WTC11 (cell line): ENCODE data around the gene KCTD1. TPM values are rescaled to one million over a fixed set of nuclear protein-coding genes. Genes with fewer than 3 reads are reported as not detected.

Experiments used
- ATAC-seq: fragments of 200-7000 bp; cut with Tn5 transposase; 2 replicates; pipeline ENCODE4 v1.10.0; 2021; ENCODE audit warnings: mild to moderate bottlenecking, moderate library complexity
- CTCF ChIA-PET: fragments of 300-600 bp; sonication (Branson Sonifier 250); formaldehyde crosslinking; loops from one replicate; lab custom pipeline; 2021; ENCODE audit warnings: antibody characterized with exemption; lab: Charles Lee
- POLR2A ChIA-PET: fragments of 350-600 bp; sonication (Branson Sonifier 250); formaldehyde crosslinking; loops from one replicate; lab custom pipeline; 2021; ENCODE audit warnings: antibody characterized with exemption; lab: Charles Lee
- DNase-seq: peaks from one replicate; pipeline ENCODE4 v3.0.0; 2021; ENCODE audit warnings: low spot score
- H3K27ac Mint-ChIP-seq: 2 replicates; pipeline ENCODE4 v1.8.0; 2021; ENCODE audit warnings: mixed read lengths
- H3K27me3 Mint-ChIP-seq: 2 replicates; pipeline ENCODE4 v1.8.0; 2021; ENCODE audit warnings: low read depth, mild to moderate bottlenecking, moderate library complexity, mixed read lengths
- H3K36me3 Mint-ChIP-seq: 2 replicates; pipeline ENCODE4 v1.8.0; 2021; ENCODE audit warnings: mixed read lengths
- H3K4me1 Mint-ChIP-seq: 2 replicates; pipeline ENCODE4 v1.8.0; 2022; ENCODE audit warnings: mixed read lengths
- H3K4me3 Mint-ChIP-seq: 2 replicates; pipeline ENCODE4 v1.8.0; 2021; ENCODE audit warnings: mild to moderate bottlenecking, moderate library complexity, mixed read lengths
- H3K9me3 Mint-ChIP-seq: 2 replicates; pipeline ENCODE4 v1.8.0; 2021; ENCODE audit warnings: mixed read lengths
- ATF2 ChIP-seq: sonication (generic); formaldehyde crosslinking; IDR thresholded peaks from 2 replicates; pipeline ENCODE4 v1.8.1; 2022; ENCODE audit warnings: low read depth, missing genetic modification reagents, borderline replicate concordance
- ATF6 ChIP-seq: sonication (generic); formaldehyde crosslinking; IDR thresholded peaks from 2 replicates; pipeline ENCODE4 v1.8.1; 2023; ENCODE audit warnings: mild to moderate bottlenecking, missing genetic modification reagents
- CDX4 ChIP-seq: fragments of 250-450 bp; sonication (Bioruptor Pico); IDR thresholded peaks from 2 replicates; pipeline ENCODE4 v1.9.0; 2021; ENCODE audit warnings: moderate library complexity, mild to moderate bottlenecking, inconsistent platforms, borderline replicate concordance
- CREB1 ChIP-seq: sonication (generic); formaldehyde crosslinking; IDR thresholded peaks from 2 replicates; pipeline ENCODE4 v1.8.0; 2023; ENCODE audit warnings: mild to moderate bottlenecking, missing genetic modification reagents
- ESRRA ChIP-seq: sonication (generic); formaldehyde crosslinking; IDR thresholded peaks from 2 replicates; pipeline ENCODE4 v1.8.1; 2022; ENCODE audit warnings: mild to moderate bottlenecking, missing genetic modification reagents, borderline replicate concordance
- GRHL2 ChIP-seq: fragments of 250-450 bp; sonication (Bioruptor Pico); IDR thresholded peaks from 2 replicates; pipeline ENCODE4 v1.8.0; 2022; ENCODE audit warnings: mild to moderate bottlenecking, moderate library complexity; ENCODE audit not compliant: insufficient replicate concordance, severe bottlenecking
- KAT7 ChIP-seq: sonication (generic); formaldehyde crosslinking; IDR thresholded peaks from 2 replicates; pipeline ENCODE4 v1.8.1; 2023; ENCODE audit warnings: missing genetic modification reagents, mild to moderate bottlenecking, borderline replicate concordance
- MLX ChIP-seq: sonication (generic); formaldehyde crosslinking; IDR thresholded peaks from 2 replicates; pipeline ENCODE4 v1.8.1; 2023; ENCODE audit warnings: mild to moderate bottlenecking, missing genetic modification reagents, moderate library complexity
- PRRX2 ChIP-seq: fragments of 250-450 bp; sonication (Bioruptor Pico); IDR thresholded peaks from 2 replicates; pipeline ENCODE4 v1.8.0; 2021; ENCODE audit warnings: mild to moderate bottlenecking
- SOX15 ChIP-seq: fragments of 250-450 bp; sonication (Bioruptor Pico); IDR thresholded peaks from 2 replicates; pipeline ENCODE4 v1.9.0; 2021; ENCODE audit warnings: mild to moderate bottlenecking
- TCF7 ChIP-seq: sonication (generic); formaldehyde crosslinking; IDR thresholded peaks from 2 replicates; pipeline ENCODE4 v1.8.0; 2022; ENCODE audit warnings: mild to moderate bottlenecking, low read depth, missing genetic modification reagents, moderate library complexity
- TEAD4 ChIP-seq: sonication (generic); formaldehyde crosslinking; IDR thresholded peaks from 2 replicates; pipeline ENCODE4 v1.8.0; 2022; ENCODE audit warnings: mild to moderate bottlenecking, missing genetic modification reagents
- TP53 ChIP-seq: sonication (generic); formaldehyde crosslinking; IDR thresholded peaks from 2 replicates; pipeline ENCODE4 v1.8.1; 2023; ENCODE audit warnings: mild to moderate bottlenecking, missing genetic modification reagents
- USF1 ChIP-seq: sonication (generic); formaldehyde crosslinking; IDR thresholded peaks from 2 replicates; pipeline ENCODE4 v1.8.0; 2022; ENCODE audit warnings: mild to moderate bottlenecking, missing genetic modification reagents
- ZNF232 ChIP-seq: sonication (generic); formaldehyde crosslinking; IDR thresholded peaks from 2 replicates; pipeline ENCODE4 v1.8.0; 2022; ENCODE audit warnings: mild to moderate bottlenecking, missing genetic modification reagents
- ZNF281 ChIP-seq: sonication (generic); formaldehyde crosslinking; IDR thresholded peaks from 2 replicates; pipeline ENCODE4 v1.8.0; 2023; ENCODE audit warnings: mild to moderate bottlenecking, missing genetic modification reagents
- ZNF532 ChIP-seq: fragments of 250-450 bp; sonication (Bioruptor Pico); IDR thresholded peaks from 2 replicates; pipeline ENCODE4 v1.9.0; 2021; ENCODE audit warnings: mild to moderate bottlenecking, borderline replicate concordance
- ZNF671 ChIP-seq: fragments of 250-450 bp; sonication (Bioruptor Pico); IDR thresholded peaks from 2 replicates; pipeline ENCODE4 v1.8.0; 2021; ENCODE audit warnings: mild to moderate bottlenecking
- total RNA-seq: library from RNA; stranded (reverse); gene quantifications from 3 replicates; pipeline ENCODE4 v1.2.3, GENCODE V29; 2021

Gene KCTD1
- total RNA-seq, 1 experiment from 2014 or later = 23.3 TPM

DNA sequence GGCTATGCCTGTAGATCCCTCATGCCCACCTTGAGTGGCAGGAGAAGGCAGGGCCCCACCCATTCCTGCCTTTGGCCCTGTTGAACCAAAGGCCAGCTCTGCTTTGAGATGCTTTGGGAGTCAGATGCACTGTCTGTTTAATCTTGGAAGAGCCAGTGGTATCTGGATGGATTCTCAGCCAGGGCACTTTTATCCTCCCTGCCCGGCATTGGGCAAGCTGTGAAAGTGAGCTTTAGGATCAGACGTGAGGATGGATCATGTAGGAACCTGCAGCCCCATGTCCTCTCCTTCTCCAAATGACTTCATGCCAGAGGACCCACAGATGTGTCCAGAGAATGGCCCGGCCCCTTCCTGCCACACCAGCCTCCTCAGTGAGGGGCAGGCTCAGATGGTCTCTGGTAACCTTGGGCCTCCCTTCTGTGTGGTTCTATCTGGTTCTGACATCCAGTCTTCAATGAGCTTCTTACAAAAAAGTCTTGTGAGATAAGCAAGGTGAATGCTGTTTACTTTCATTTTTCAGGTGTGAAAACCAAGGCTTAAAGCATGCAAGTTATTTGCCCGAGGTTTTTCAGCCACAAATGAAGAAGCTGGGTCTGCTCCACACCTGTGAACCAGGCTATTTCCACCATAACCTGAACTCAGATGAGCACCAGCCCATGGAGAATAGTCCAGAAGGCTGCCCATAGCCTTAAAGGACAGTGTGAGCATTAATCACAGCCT is 123.8 kb downstream of the KCTD1 start (continued):
- TF ChIP-seq TP53 (no peak), ESRRA (CRISPR knock-in tag) (no peak)

DNA sequence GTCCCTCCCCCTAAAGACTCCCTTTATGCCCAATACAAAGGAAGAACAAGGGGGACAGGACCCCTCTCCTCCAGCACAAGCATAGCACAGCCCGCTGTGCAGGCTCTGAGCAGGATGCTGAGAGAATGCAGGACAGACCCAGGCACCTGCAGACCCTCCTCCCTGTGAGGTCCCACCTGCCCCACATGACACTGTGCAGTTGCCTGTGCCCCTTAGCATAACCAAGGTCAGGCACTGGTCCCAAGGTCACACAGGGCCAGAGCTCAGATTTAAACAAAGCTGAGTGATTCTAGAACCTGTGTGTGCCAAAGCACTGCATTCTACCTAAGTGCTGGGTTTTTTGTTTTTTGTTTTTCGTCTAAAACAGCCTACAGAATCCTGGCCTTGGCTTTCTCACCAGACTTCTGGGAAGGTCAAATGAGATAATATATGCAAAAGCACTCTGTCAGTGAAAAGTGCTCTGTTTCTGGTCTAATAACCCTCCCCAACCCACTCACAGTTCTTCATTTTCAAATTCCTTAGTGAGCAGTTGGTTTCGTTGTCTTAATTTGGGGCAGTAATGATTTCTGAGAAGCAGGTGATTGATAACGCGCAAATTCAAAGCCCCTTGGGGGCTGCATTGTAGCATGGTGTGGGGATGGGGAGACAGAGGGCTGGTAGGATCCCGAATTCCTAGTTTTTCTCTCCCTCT is 125.7 kb downstream of the KCTD1 start:
- Mint-ChIP-seq H3K27me3 (no peaks in the 10 kb centered on the region), H3K36me3 (no peaks in the 10 kb centered on the region), H3K4me3 (no peak overlapping the region), H3K4me1 (peaks cover 12% of the 10 kb centered on the region; the same call in 1 of the 2 replicates), H3K9me3 (no peaks in the 10 kb centered on the region), H3K27ac (no peak overlapping the region; the same call in 1 of the 2 replicates)
- DNase-seq (no peak), ATAC-seq (no peak)
- CTCF ChIA-PET = interaction anchor here (0.8 to 1.3 kb wide), 3 partner anchors 39 to 46 kb away, joined by 3 to 5 read pairs (median 3); no protein-coding TSS in a partner anchor
- POLR2A ChIA-PET = no interaction called here
- no peak for TF ChIP-seq ZNF671 (CRISPR knock-in tag)
- no peak for TF ChIP-seq ZNF532 (CRISPR knock-in tag)
- TF ChIP-seq TP53 = no peak
- no peak for TF ChIP-seq GRHL2 (CRISPR knock-in tag)
- TF ChIP-seq PRRX2 (CRISPR knock-in tag) = no peak
- no peak for TF ChIP-seq KAT7 (CRISPR knock-in tag)
- no peak for TF ChIP-seq TCF7 (CRISPR knock-in tag)
- TF ChIP-seq ZNF232 (CRISPR knock-in tag) = no peak
- TF ChIP-seq MLX (CRISPR knock-in tag) = no peak
- TF ChIP-seq ATF6 = no peak
- TF ChIP-seq SOX15 = no peak
- no peak for TF ChIP-seq CREB1 (CRISPR knock-in tag)
- TF ChIP-seq ATF2 (CRISPR knock-in tag) = no peak
- no peak for TF ChIP-seq CDX4
- TF ChIP-seq ZNF281 = no peak
- no peak for TF ChIP-seq TEAD4 (CRISPR knock-in tag)
- TF ChIP-seq USF1 (CRISPR knock-in tag) = no peak
